H9 (cell line): ENCODE results near the gene SPRN. TPM values are rescaled to one million over a fixed set of nuclear protein-coding genes. Genes with fewer than 3 reads are reported as not detected.

Experiments
- DNase-seq: peaks from one replicate; pipeline ENCODE4 v3.0.0-alpha.2; 2017
- H2AFZ ChIP-seq: one replicate; pipeline ENCODE4 v1.6.1; 2013; ENCODE audit warnings: mild to moderate bottlenecking, low read length, control low read depth, moderate library complexity
- H2AK5ac ChIP-seq: 2 replicates; pipeline ENCODE4 v1.6.1; 2013; ENCODE audit warnings: low read length, control low read depth, mixed read lengths; ENCODE audit not compliant: insufficient read length
- H2BK120ac ChIP-seq: one replicate; pipeline ENCODE4 v1.6.1; 2013; ENCODE audit warnings: low read depth, mild to moderate bottlenecking, low read length, control low read depth, inconsistent platforms; ENCODE audit not compliant: poor library complexity, severe bottlenecking
- H2BK12ac ChIP-seq: 2 replicates; pipeline ENCODE4 v1.6.1; 2013; ENCODE audit warnings: low read length, control low read depth, mixed read lengths, low read depth; ENCODE audit not compliant: insufficient read length
- H2BK15ac ChIP-seq: 2 replicates; pipeline ENCODE4 v1.6.1; 2013; ENCODE audit warnings: low read depth, low read length, control low read depth
- H2BK20ac ChIP-seq: one replicate; pipeline ENCODE4 v1.6.1; 2013; ENCODE audit warnings: low read depth, mild to moderate bottlenecking, low read length, control low read depth, inconsistent platforms; ENCODE audit not compliant: poor library complexity, severe bottlenecking
- H2BK5ac ChIP-seq: 2 replicates; pipeline ENCODE4 v1.6.1; 2013; ENCODE audit warnings: low read length, control low read depth, mixed read lengths; ENCODE audit not compliant: insufficient read length
- H3K14ac ChIP-seq: 2 replicates; pipeline ENCODE4 v1.6.1; 2013; ENCODE audit warnings: low read length, control low read depth; ENCODE audit not compliant: insufficient read depth
- H3K18ac ChIP-seq: 2 replicates; pipeline ENCODE4 v1.6.1; 2013; ENCODE audit warnings: low read depth, mild to moderate bottlenecking, mixed read lengths, low read length, control low read depth; ENCODE audit not compliant: insufficient read length
- H3K23ac ChIP-seq: 2 replicates; pipeline ENCODE4 v1.6.1; 2013; ENCODE audit warnings: low read length, control low read depth, mixed read lengths, low read depth; ENCODE audit not compliant: insufficient read length
- H3K23me2 ChIP-seq: 2 replicates; pipeline ENCODE4 v1.6.1; 2013; ENCODE audit warnings: low read depth, mild to moderate bottlenecking, mixed read lengths, low read length, control low read depth; ENCODE audit not compliant: insufficient read length, poor library complexity, severe bottlenecking
- H3K27ac ChIP-seq: 2 replicates; pipeline ENCODE4 v1.5.1; 2013; ENCODE audit warnings: low read length, control low read depth, mixed read lengths, low read depth; ENCODE audit not compliant: insufficient read length
- H3K27me3 ChIP-seq: 2 replicates; pipeline ENCODE4 v1.6.1; 2013; ENCODE audit warnings: low read length, control low read depth, inconsistent platforms; ENCODE audit not compliant: insufficient read depth
- H3K4ac ChIP-seq: 2 replicates; pipeline ENCODE4 v1.6.1; 2013; ENCODE audit warnings: low read depth, mild to moderate bottlenecking, control low read depth, inconsistent platforms, low read length, moderate library complexity
- H3K4me1 ChIP-seq: 2 replicates; pipeline ENCODE4 v1.6.1; 2013; ENCODE audit warnings: low read length, control low read depth, inconsistent platforms; ENCODE audit not compliant: insufficient read depth
- H3K4me2 ChIP-seq: 2 replicates; pipeline ENCODE4 v1.6.1; 2013; ENCODE audit warnings: low read length, control low read depth, mixed read lengths; ENCODE audit not compliant: insufficient read length, insufficient read depth
- H3K56ac ChIP-seq: 2 replicates; pipeline ENCODE4 v1.6.1; 2013; ENCODE audit warnings: low read depth, mild to moderate bottlenecking, mixed read lengths, low read length, control low read depth; ENCODE audit not compliant: insufficient read length
- H3K79me1 ChIP-seq: 2 replicates; pipeline ENCODE4 v1.6.1; 2013; ENCODE audit warnings: low read depth, mild to moderate bottlenecking, moderate library complexity, low read length, control low read depth, inconsistent platforms; ENCODE audit not compliant: insufficient read depth, poor library complexity, severe bottlenecking
- H3K79me2 ChIP-seq: 2 replicates; pipeline ENCODE4 v1.6.1; 2013; ENCODE audit warnings: low read length, control low read depth, inconsistent platforms; ENCODE audit not compliant: insufficient read depth
- H3K9ac ChIP-seq: 2 replicates; pipeline ENCODE4 v1.6.1; 2013; ENCODE audit warnings: low read length, control low read depth, mixed read lengths; ENCODE audit not compliant: insufficient read length; ENCODE audit errors: extremely low read depth
- H3K9me3 ChIP-seq: one replicate; pipeline ENCODE4 v1.6.1; 2013; ENCODE audit warnings: low read depth, low read length, inconsistent platforms; ENCODE audit not compliant: control insufficient read depth
- H3T11ph ChIP-seq: one replicate; pipeline ENCODE4 v1.6.1; 2013; ENCODE audit warnings: mild to moderate bottlenecking, low read length, control low read depth, inconsistent platforms
- H4K20me1 ChIP-seq: one replicate; pipeline ENCODE4 v1.6.1; 2013; ENCODE audit not compliant: control insufficient read depth, insufficient read length, insufficient read depth
- H4K5ac ChIP-seq: 2 replicates; pipeline ENCODE4 v1.6.1; 2013; ENCODE audit warnings: low read depth, mild to moderate bottlenecking, mixed read lengths, low read length, control low read depth; ENCODE audit not compliant: insufficient read length
- H4K8ac ChIP-seq: replicated peaks from 2 replicates; pipeline ENCODE4 v1.6.1; 2013; ENCODE audit warnings: low read length, control low read depth, mixed read lengths, low read depth; ENCODE audit not compliant: insufficient read length
- H4K91ac ChIP-seq: 2 replicates; pipeline ENCODE4 v1.6.1; 2013; ENCODE audit warnings: low read depth, mild to moderate bottlenecking, moderate library complexity, mixed read lengths, low read length, control low read depth; ENCODE audit not compliant: insufficient read length
- H3K27ac Mint-ChIP-seq, 3 experiments: 2 replicates in 2 of 3; 3 replicates in 1 of 3; pipeline ENCODE4 v1.8.0; 2020 to 2021; ENCODE audit warnings: mixed read lengths in 3 of 3, mild to moderate bottlenecking in 1 of 3, moderate library complexity in 1 of 3
- H3K27me3 Mint-ChIP-seq: 2 replicates; pipeline ENCODE4 v1.8.0; 2021; ENCODE audit warnings: low read depth, mild to moderate bottlenecking, moderate library complexity, mixed read lengths
- H3K36me3 Mint-ChIP-seq, 3 experiments: 2 replicates in 2 of 3; 3 replicates in 1 of 3; pipeline ENCODE4 v1.8.0; 2020 to 2021; ENCODE audit warnings: low read depth in 3 of 3, mixed read lengths in 3 of 3; ENCODE audit not compliant: insufficient read depth in 1 of 3
- H3K4me1 Mint-ChIP-seq, 2 experiments: 2 replicates each; pipeline ENCODE4 v1.8.0; 2020; ENCODE audit warnings: mixed read lengths in 2 of 2
- H3K4me3 Mint-ChIP-seq, 2 experiments: 2 replicates in 1 of 2; 3 replicates in 1 of 2; pipeline ENCODE4 v1.8.0; 2020 to 2021; ENCODE audit warnings: mild to moderate bottlenecking in 2 of 2, mixed read lengths in 2 of 2, moderate library complexity in 1 of 2
- H3K9me3 Mint-ChIP-seq, 2 experiments: 2 replicates in 1 of 2; 3 replicates in 1 of 2; pipeline ENCODE4 v1.8.0; 2020; ENCODE audit warnings: mild to moderate bottlenecking in 2 of 2, mixed read lengths in 2 of 2, moderate library complexity in 1 of 2
- CTCF ChIP-seq: fragments of 200-600 bp; sonication (generic); conservative IDR thresholded peaks from 3 replicates; pipeline ENCODE4 v1.8.0; 2021; ENCODE audit warnings: antibody characterized with exemption, mild to moderate bottlenecking
- WGBS: extraction: QIAGEN DNeasy Blood & Tissue Kit; methylation state at CpG from one replicate; pipeline ENCODE4 v1.1.7; 2013; ENCODE audit warnings: missing lambda C conversion rate, low lambda C conversion rate, mixed read lengths; ENCODE audit not compliant: insufficient read length; ENCODE audit errors: extremely low coverage; 5-methylcytosine and 5-hydroxymethylcytosine counted together
- total RNA-seq: library from RNA; stranded (reverse); gene quantifications from 2 replicates; pipeline ENCODE4 v1.2.1, GENCODE V29; 2021

Gene SPRN
- total RNA-seq, 1 experiment from 2014 or later, result 0.42 TPM

DNA sequence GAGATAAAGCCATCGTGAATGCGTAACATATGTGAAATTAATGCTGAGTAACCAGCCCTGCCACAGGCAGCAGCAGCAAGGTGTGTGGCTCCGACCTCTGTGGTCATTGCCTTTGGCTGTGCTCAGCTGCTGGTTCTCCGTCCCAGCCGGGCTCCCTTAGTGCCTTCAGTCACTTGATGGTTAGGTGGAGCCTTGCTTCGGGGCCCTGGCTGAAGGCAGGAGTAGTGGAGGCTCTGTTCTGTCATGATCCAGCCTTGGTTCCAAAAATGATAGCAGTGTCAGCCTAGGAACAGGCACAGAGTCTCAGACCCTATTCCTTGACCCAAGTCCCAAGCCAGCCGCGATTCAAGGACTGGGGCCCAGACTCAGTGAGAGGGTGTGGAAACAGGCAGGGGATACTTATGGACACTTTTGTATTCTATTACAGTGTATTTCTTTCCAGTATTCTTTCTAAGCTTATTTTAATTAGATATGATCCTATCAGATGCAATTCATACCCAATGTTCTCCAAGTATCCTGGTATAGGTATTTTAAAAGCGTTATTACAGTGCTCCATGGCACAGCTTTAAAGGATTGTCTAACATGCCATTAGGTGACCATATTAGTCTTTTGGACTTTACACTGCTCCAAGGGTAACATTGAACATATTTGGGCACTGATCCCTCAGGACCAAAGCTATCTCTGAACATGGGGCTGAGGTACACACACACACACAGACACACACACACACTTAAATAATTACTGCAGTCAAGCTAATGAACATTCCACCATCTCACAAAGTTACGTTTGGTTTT lies 38.3 kb upstream of the SPRN start:
- Histone ChIP-seq H2BK20ac (no peak overlapping the region), H3K4me1 (no peaks in the 10 kb centered on the region), H3K27me3 (no peaks in the 10 kb centered on the region), H2BK12ac (no peak overlapping the region), H3K9me3 (peaks cover 76% of the 10 kb centered on the region), H3K9ac (no peak overlapping the region), H3K79me2 (no peaks in the 10 kb centered on the region), H3K23me2 (no peaks in the 10 kb centered on the region), H4K5ac (no peak overlapping the region), H3K27ac (no peak overlapping the region), H3K4ac (no peak overlapping the region), H2AFZ (no peak overlapping the region), H4K91ac (no peak overlapping the region), H3K14ac (no peak overlapping the region), H2BK15ac (no peak overlapping the region), H4K20me1 (no peaks in the 10 kb centered on the region), H3K4me2 (no peak overlapping the region), H3K79me1 (no peaks in the 10 kb centered on the region), H3K18ac (no peak overlapping the region), H2BK5ac (no peak overlapping the region), H3K23ac (no peak overlapping the region), H4K8ac (no peak overlapping the region), H3K56ac (no peak overlapping the region), H2BK120ac (no peak overlapping the region), H2AK5ac (no peak overlapping the region), H3T11ph (no peak overlapping the region)
- H3K27me3 Mint-ChIP-seq, result peaks cover 6% of the 10 kb centered on the region
- DNase-seq, result no peak
- no peaks in the 10 kb centered on the region for H3K4me1 Mint-ChIP-seq
- peaks cover 78 to 86% of the 10 kb centered on the region in 2 experiments for H3K9me3 Mint-ChIP-seq
- no peak for TF ChIP-seq CTCF
- H3K4me3 Mint-ChIP-seq, result no peak overlapping the region
- no peak overlapping the region for H3K27ac Mint-ChIP-seq
- peaks cover 14 to 24% (median 17%) of the 10 kb centered on the region in 3 experiments; a peak in 6 of 7 replicates for H3K36me3 Mint-ChIP-seq
- no CpG with 5 or more reads among the region's 10 CpGs for WGBS
